Stimulated activated CD8-positive, alpha-beta memory T cell treated with anti-CD3 and anti-CD28 coated beads, Interleukin-4, amount 100 ng/mL, for 24 hours (primary cell): ENCODE results near the gene UBE2L5.
"Not testable (repeated sequence)": the region's sequence is repeated elsewhere in the genome, so short reads cannot be mapped to it uniquely, and the experiment has no call there.

Experiments used
- DNase-seq: peaks from one replicate; pipeline ENCODE4 v3.0.0-alpha.2; 2020; ENCODE audit warnings: low read depth

UBE2L5 gene

GRCh38 chr13:30440910-30441703 lies 18.8 kb downstream of the UBE2L5 start:
- no peak for DNase-seq

GRCh38 chr13:30442926-30443325 lies 20.6 kb downstream of the UBE2L5 start:
- no peak for DNase-seq

GRCh38 chr13:30443491-30443890 lies 21.2 kb downstream of the UBE2L5 start:
- DNase-seq: not testable (repeated sequence)

- no peak for DNase-seq
Observed at GRCh38 chr13:30443957-30444404, 21.7 kb downstream of the UBE2L5 start.

- no peak for DNase-seq
Observed at GRCh38 chr13:30446126-30446500, 23.8 kb downstream of the UBE2L5 start.

- DNase-seq: no peak
Observed at GRCh38 chr13:30448441-30448840, 26.1 kb downstream of the UBE2L5 start.

GRCh38 chr13:30450066-30450465 lies 27.8 kb downstream of the UBE2L5 start:
- no peak for DNase-seq

- DNase-seq: not testable (repeated sequence)
Observed at GRCh38 chr13:30451476-30451875, 29.2 kb downstream of the UBE2L5 start.

- DNase-seq: no peak
Observed at GRCh38 chr13:30453727-30454126, 31.4 kb downstream of the UBE2L5 start.

GRCh38 chr13:30454991-30455390 lies 32.7 kb downstream of the UBE2L5 start:
- DNase-seq: no peak

GRCh38 chr13:30456290-30456689 lies 34.0 kb downstream of the UBE2L5 start:
- DNase-seq: no peak

GRCh38 chr13:30457306-30457891 lies 35.1 kb downstream of the UBE2L5 start:
- DNase-seq: no peak

- not testable (repeated sequence) for DNase-seq
Observed at GRCh38 chr13:30461279-30462066, 39.2 kb downstream of the UBE2L5 start.

GRCh38 chr13:30463787-30464495 lies 41.6 kb downstream of the UBE2L5 start:
- DNase-seq: peak; percentile 57

GRCh38 chr13:30464496-30465342 lies 42.4 kb downstream of the UBE2L5 start:
- DNase-seq: peak; percentile 70

- DNase-seq: no peak
Observed at GRCh38 chr13:30465343-30465592, 43.0 kb downstream of the UBE2L5 start.

- DNase-seq: peak; percentile 90
Observed at GRCh38 chr13:30465593-30466357, 43.5 kb downstream of the UBE2L5 start, which contains the start of gene HMGB1. Gene HMGB1, minus strand, starts transcription at chr13:30465936. Its CDS starts 2,256 bp downstream, at chr13:30463680.

GRCh38 chr13:30466358-30466714 lies 44.0 kb downstream of the UBE2L5 start:
- no peak for DNase-seq

- no peak for DNase-seq
Observed at GRCh38 chr13:30466841-30467252, 44.6 kb downstream of the UBE2L5 start.

GRCh38 chr13:30473675-30474074 lies 51.4 kb downstream of the UBE2L5 start:
- DNase-seq: no peak
